Subcutaneous adipose tissue (tissue), 4 donors: ENCODE results near the gene ZBTB7A. TPM values are rescaled to one million over a fixed set of nuclear protein-coding genes. Genes with fewer than 3 reads are reported as not detected.

ENCODE experiments used
- total RNA-seq, 4 donors: library from RNA; depleted of rRNA; stranded (reverse); fragments of >200 nt; gene quantifications; one replicate each; pipeline ENCODE4 v1.1.0, GENCODE V29; 2016
- TF ChIP-seq, protein P1 (sequence below): fragments of 450-650 bp; IDR thresholded peaks from one replicate; pipeline ENCODE4 v1.5.1; 2016; ENCODE audit warnings: low read depth, mild to moderate bottlenecking, control low read depth, antibody characterized with exemption, moderate library complexity

The ZBTB7A gene
- total RNA-seq = 10 to 100 TPM; 14.2 to 63.9 (median 28.7) TPM

- TF ChIP-seq, protein P1, sequence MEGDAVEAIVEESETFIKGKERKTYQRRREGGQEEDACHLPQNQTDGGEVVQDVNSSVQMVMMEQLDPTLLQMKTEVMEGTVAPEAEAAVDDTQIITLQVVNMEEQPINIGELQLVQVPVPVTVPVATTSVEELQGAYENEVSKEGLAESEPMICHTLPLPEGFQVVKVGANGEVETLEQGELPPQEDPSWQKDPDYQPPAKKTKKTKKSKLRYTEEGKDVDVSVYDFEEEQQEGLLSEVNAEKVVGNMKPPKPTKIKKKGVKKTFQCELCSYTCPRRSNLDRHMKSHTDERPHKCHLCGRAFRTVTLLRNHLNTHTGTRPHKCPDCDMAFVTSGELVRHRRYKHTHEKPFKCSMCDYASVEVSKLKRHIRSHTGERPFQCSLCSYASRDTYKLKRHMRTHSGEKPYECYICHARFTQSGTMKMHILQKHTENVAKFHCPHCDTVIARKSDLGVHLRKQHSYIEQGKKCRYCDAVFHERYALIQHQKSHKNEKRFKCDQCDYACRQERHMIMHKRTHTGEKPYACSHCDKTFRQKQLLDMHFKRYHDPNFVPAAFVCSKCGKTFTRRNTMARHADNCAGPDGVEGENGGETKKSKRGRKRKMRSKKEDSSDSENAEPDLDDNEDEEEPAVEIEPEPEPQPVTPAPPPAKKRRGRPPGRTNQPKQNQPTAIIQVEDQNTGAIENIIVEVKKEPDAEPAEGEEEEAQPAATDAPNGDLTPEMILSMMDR = no peak
Measured at GRCh38 chr19:4066682-4067395, at the start of gene ZBTB7A. Gene ZBTB7A, minus strand, starts transcription at chr19:4066899. Its CDS starts 11,667 bp downstream, at chr19:4055232.

GRCh38 chr19:4115818-4116385 is 49.2 kb upstream of the ZBTB7A start:
- TF ChIP-seq, protein P1 = no peak

- TF ChIP-seq, protein P1 = no peak
Measured at GRCh38 chr19:4115050-4115817, 48.5 kb upstream of the ZBTB7A start.

DNA sequence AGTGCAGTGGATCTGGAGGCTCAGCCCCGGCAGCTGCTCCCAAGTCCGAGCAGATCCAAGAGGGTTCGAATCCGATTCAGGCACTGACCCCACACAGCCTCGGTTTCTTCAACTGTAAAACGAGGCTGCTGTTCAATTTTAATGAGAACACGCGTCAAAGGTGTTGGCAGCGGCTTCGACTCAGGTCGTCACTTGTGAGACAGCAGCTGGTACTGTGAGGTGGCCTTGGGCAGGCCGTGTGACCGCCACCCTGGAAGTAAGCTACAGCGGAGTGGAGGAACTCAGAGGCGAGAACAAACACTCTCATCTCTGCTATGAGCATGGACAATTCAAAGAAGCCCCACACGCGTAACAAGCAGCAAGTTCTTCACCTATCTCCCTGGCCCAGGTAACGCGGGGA is 47.5 kb upstream of the ZBTB7A start:
- TF ChIP-seq, protein P1 = no peak

DNA sequence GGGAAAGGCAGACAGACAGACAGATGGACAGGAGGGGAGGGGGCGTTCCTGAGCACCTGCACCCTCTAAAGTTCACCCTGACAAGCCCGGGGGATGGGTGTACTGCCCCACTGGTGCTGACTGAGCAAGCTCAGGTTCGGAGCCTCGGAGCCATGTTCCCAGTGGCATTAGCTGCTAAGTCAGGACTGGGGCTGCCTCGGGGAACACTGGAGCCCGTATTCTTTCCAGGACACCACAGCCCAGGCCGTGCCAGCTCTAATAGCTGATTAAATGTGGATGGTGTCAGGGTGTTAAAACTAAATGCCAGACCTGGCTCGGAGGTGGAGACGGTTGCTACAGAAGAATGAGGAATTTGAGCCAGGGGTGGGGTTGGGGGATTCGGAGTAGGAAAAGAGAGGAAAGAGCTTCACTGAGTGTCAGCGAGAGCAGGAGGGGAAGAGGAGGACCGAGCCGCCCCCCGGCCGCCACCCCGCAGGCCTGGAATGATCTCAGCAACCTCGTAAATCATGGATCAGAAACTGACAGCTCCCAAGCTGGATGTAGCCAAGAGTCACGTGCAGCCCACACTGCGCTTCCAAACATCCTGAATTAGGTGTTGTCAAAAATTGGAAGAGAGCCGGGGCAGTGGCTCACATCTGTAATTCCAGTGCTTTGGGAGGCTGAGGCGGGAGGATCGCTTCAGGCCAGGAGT is 46.8 kb upstream of the ZBTB7A start:
- TF ChIP-seq, protein P1 = no peak

GRCh38 chr19:4112367-4112766 is 45.7 kb upstream of the ZBTB7A start:
- TF ChIP-seq, protein P1 = no peak

GRCh38 chr19:4109626-4109945 is 42.9 kb upstream of the ZBTB7A start:
- TF ChIP-seq, protein P1 = no peak
